MM.1S (cell line): ENCODE measurements around the gene ZNF268.

Source experiments
- EZH2 ChIP-seq: fragments of 300-600 bp; sonication (generic); optimal IDR thresholded peaks from 2 replicates; pipeline ENCODE3; 2017; ENCODE audit warnings: low read depth, mild to moderate bottlenecking, antibody characterized with exemption, low read length, mixed read lengths
- TF ChIP-seq, protein P1 (sequence below): fragments of 300-600 bp; sonication (generic); IDR thresholded peaks from 2 replicates; pipeline ENCODE4 v1.5.1; 2016; ENCODE audit warnings: antibody characterized with exemption, low read length, mixed read lengths

DNA sequence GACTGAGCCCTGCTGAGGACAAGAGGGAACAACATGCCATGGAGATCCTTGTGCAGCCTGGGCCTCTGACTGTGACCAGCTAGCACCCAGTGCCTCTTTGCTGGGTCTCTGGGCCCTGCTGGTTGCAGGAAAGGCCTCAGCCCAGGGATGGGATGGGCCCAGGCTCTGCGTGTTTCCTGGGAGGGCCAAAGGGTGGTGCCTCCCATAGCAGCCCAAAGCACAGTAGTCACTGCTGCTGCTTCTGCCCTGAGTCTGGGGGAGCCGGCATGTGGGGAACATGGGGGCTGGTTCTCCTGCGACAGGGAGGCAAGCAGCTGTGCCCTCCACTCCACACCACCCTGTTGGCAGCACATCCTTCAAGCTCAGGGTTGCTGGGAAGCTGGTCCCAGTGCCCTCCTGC is 35.9 kb downstream of the ZNF268 start:
- TF ChIP-seq, protein P1, sequence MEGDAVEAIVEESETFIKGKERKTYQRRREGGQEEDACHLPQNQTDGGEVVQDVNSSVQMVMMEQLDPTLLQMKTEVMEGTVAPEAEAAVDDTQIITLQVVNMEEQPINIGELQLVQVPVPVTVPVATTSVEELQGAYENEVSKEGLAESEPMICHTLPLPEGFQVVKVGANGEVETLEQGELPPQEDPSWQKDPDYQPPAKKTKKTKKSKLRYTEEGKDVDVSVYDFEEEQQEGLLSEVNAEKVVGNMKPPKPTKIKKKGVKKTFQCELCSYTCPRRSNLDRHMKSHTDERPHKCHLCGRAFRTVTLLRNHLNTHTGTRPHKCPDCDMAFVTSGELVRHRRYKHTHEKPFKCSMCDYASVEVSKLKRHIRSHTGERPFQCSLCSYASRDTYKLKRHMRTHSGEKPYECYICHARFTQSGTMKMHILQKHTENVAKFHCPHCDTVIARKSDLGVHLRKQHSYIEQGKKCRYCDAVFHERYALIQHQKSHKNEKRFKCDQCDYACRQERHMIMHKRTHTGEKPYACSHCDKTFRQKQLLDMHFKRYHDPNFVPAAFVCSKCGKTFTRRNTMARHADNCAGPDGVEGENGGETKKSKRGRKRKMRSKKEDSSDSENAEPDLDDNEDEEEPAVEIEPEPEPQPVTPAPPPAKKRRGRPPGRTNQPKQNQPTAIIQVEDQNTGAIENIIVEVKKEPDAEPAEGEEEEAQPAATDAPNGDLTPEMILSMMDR: no peak
- TF ChIP-seq EZH2: no peak
